Transverse colon (tissue), 4 donors: ENCODE results near the gene GABARAPL2. TPM values are rescaled to one million over a fixed set of nuclear protein-coding genes. Genes with fewer than 3 reads are reported as not detected.
A peak's percentile ranks its signal among the peaks of the same experiment; 100 is the strongest.

Experiments used
- DNase-seq: peaks from one replicate; pipeline ENCODE4 v3.0.0-alpha.2; 2019
- H3K27ac ChIP-seq, 4 donors: fragments of 200-600 bp; sonication (generic); 2 replicates each; pipeline ENCODE4 v1.5.1; 2016 to 2018; ENCODE audit warnings: inconsistent platforms in 4 of 4
- H3K27me3 ChIP-seq: fragments of 200-600 bp; sonication (generic); 2 replicates; pipeline ENCODE4 v1.5.1; 2017; ENCODE audit warnings: inconsistent platforms
- H3K36me3 ChIP-seq, 4 donors: fragments of 200-600 bp; sonication (generic); 2 replicates each; pipeline ENCODE4 v1.5.1; 2017 to 2019; ENCODE audit warnings: inconsistent platforms in 4 of 4
- H3K4me1 ChIP-seq, 4 donors: fragments of 200-600 bp; sonication (generic); 2 replicates each; pipeline ENCODE4 v1.5.1; 2017 to 2020; ENCODE audit warnings: inconsistent platforms in 4 of 4
- H3K4me3 ChIP-seq, 4 donors: fragments of 200-600 bp; sonication (generic); 1 replicate in 1 of 4; 2 replicates in 3 of 4; pipeline versions ENCODE4 v1.5.1 to v1.6.1; 2017 to 2019; ENCODE audit warnings: inconsistent platforms in 4 of 4
- H3K9me3 ChIP-seq, 2 donors: fragments of 200-600 bp; sonication (generic); 2 replicates each; pipeline ENCODE4 v1.5.1; 2017 to 2019; ENCODE audit warnings: inconsistent platforms in 2 of 2
- EP300 ChIP-seq: sonication (generic); formaldehyde crosslinking; IDR thresholded peaks from one replicate; pipeline ENCODE4 v1.6.1; 2017; ENCODE audit warnings: antibody characterized with exemption, low read depth
- POLR2A ChIP-seq: fragments of 450-650 bp; IDR thresholded peaks from one replicate; pipeline ENCODE4 v1.6.1; 2016; ENCODE audit warnings: antibody characterized with exemption, mild to moderate bottlenecking, moderate library complexity
- POLR2AphosphoS5 ChIP-seq, 3 donors: sonication (generic); formaldehyde crosslinking; IDR thresholded peaks; one replicate each; pipeline ENCODE4 v1.6.1; 2016; ENCODE audit warnings: antibody characterized with exemption in 3 of 3
- WGBS, 2 donors: methylation state at CpG; one replicate each; pipeline ENCODE4 v1.1.5; 2018; ENCODE audit warnings: low coverage in 1 of 2; 5-methylcytosine and 5-hydroxymethylcytosine counted together
- in situ Hi-C, 4 donors: fragments of 200-750 bp; cut with MboI; loops; one replicate each; pipeline versions ENCODE4 v1.15.0 to v1.15.1; 2017; ENCODE audit warnings: low sequenced_read_pairs in 3 of 4, low pct_ligation_motif_present in 1 of 4, low pct_unique_long_range_greater_than_20kb in 1 of 4
- intact Hi-C: fragments of 100-400 bp; cut with DNase I; formaldehyde crosslinking; loops from one replicate; pipeline ENCODE4 v1.15.1; 2023; ENCODE audit warnings: low total_unique reads
- total RNA-seq, 4 donors: library from RNA; depleted of rRNA; stranded (reverse); fragments of >200 nt; gene quantifications; one replicate each; pipeline ENCODE4 v1.1.0, GENCODE V29; 2016
- TF ChIP-seq, protein P1 (sequence below), 5 experiments: fragments of 200-600 bp in 3 of 5; fragments of 450-650 bp in 2 of 5; sonication (generic) in 3 of 5; IDR thresholded peaks; 1 replicate in 2 of 5; 2 replicates in 3 of 5; pipeline ENCODE4 v1.5.1; 2016 to 2017; ENCODE audit warnings: antibody characterized with exemption in 5 of 5, inconsistent platforms in 3 of 5, mild to moderate bottlenecking in 2 of 5, moderate library complexity in 1 of 5

GABARAPL2 gene, protein sequence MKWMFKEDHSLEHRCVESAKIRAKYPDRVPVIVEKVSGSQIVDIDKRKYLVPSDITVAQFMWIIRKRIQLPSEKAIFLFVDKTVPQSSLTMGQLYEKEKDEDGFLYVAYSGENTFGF
- 100 to 1,000 TPM in 1 of 4 donors, 10 to 100 TPM in 3; 40.0 to 128 (median 81.3) TPM for total RNA-seq

DNA sequence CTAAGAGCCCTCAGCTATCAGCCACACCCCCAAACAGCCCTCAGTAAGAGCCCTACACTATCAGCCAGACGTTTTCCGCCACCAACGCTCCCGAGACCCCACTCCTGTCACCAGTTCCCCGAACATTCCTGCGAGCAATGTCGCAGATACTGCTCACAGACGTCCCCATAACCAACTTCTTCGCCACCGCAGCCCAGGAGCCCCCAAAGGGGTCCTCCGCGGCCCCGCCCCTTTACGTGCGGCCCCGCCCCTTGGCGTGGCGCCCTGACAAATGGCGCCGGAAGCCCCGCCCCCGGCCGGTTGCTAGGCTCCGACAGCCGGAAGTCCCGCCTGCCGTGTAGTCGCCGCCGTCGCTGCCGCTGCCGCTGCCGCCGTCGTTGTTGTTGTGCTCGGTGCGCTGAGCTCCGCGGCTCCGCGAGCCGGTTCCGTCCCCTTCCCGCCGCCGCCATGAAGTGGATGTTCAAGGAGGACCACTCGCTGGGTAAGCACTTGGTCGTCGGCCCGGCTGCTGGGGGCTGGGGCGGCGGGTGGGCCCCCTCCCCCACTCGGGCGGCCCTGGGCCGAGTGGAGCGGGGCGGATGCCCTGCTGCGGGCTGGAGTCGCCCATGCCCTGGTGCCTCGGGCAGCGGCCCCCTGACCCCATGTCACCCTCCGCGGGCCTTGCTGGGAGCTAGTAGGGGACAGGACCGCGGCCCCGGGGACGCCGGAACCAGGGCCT lies at the start of gene GABARAPL2:
Gene GABARAPL2 (plus strand): TSS at position 340 of the 718 bp plus-strand sequence. CDS start 108 bp downstream, at position 448.
- TF ChIP-seq, protein P1, sequence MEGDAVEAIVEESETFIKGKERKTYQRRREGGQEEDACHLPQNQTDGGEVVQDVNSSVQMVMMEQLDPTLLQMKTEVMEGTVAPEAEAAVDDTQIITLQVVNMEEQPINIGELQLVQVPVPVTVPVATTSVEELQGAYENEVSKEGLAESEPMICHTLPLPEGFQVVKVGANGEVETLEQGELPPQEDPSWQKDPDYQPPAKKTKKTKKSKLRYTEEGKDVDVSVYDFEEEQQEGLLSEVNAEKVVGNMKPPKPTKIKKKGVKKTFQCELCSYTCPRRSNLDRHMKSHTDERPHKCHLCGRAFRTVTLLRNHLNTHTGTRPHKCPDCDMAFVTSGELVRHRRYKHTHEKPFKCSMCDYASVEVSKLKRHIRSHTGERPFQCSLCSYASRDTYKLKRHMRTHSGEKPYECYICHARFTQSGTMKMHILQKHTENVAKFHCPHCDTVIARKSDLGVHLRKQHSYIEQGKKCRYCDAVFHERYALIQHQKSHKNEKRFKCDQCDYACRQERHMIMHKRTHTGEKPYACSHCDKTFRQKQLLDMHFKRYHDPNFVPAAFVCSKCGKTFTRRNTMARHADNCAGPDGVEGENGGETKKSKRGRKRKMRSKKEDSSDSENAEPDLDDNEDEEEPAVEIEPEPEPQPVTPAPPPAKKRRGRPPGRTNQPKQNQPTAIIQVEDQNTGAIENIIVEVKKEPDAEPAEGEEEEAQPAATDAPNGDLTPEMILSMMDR (IDR thresholded peaks at IDR 0.05): no peak
- TF ChIP-seq EP300 (no peak), POLR2AphosphoS5 (IDR thresholded peaks at IDR 0.05) (peak; percentile 93 to 96 (median 95)), POLR2A (peak; percentile 85)
- no peaks in the 10 kb centered on the region for H3K27me3 ChIP-seq
- in situ Hi-C loops: no loop called here
- no peaks in the 10 kb centered on the region for H3K9me3 ChIP-seq
- DNase-seq: peak; percentile 90
- H3K36me3 ChIP-seq: peaks cover 0 to 27% (median 11%) of the 10 kb centered on the region in 4 donors
- intact Hi-C loops: loop anchor here (2.0 kb wide), 1 partner anchor 57 kb away; the partner anchor contains the start of gene ADAT1
- peak within 1 kb of the TSS; percentile 81 to 92 (median 84) for H3K4me3 ChIP-seq
- H3K27ac ChIP-seq: peak within 1 kb of the TSS; percentile 78 to 87 (median 85)
- peaks cover 12 to 52% (median 23%) of the 10 kb centered on the region in 4 donors for H3K4me1 ChIP-seq
- 0% methylated on average over 25 of the region's 69 CpGs; no CpG with 5 or more reads in 1 of the 2 donors for WGBS, 2 donors

DNA sequence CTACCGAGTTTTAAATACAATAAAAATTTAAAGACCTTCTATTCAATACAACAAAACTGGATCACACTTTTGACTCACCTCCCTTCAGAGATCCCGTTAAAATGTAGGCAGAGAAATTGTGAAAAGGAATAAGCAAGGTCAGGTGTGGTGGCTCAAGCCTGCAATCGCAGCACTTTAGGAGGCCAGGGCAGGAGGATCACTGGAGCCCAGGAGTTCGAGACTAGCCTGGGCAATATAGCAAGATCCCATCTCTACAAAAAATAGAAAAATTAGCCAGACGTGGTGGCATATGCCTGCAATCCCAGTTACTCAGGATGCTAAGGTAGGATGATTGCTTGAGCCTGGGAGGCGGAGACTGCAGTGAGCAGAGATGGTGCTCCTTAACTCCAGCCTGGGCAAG lies 47.0 kb upstream of the GABARAPL2 start:
- no peaks in the 10 kb centered on the region for H3K9me3 ChIP-seq
- no peak for TF ChIP-seq POLR2A
- no peak for TF ChIP-seq EP300
- no peak for TF ChIP-seq POLR2AphosphoS5 (IDR thresholded peaks at IDR 0.05)
- TF ChIP-seq, protein P1 (IDR thresholded peaks at IDR 0.05): no peak
- no peaks in the 10 kb centered on the region for H3K36me3 ChIP-seq
- WGBS, 2 donors: 87 to 92% methylated on average over 5 to 6 of the region's 6 CpGs
- H3K4me1 ChIP-seq: peaks cover 0 to 8% (median 6%) of the 10 kb centered on the region in 4 donors
- DNase-seq: no peak
- no peak overlapping the region for H3K27ac ChIP-seq
- H3K4me3 ChIP-seq: no peak overlapping the region
- no peaks in the 10 kb centered on the region for H3K27me3 ChIP-seq
- intact Hi-C loops: loop anchor here (5.0 kb wide), 1 partner anchor 47 kb away; no protein-coding TSS in a partner anchor
- in situ Hi-C loops: no loop called here

DNA sequence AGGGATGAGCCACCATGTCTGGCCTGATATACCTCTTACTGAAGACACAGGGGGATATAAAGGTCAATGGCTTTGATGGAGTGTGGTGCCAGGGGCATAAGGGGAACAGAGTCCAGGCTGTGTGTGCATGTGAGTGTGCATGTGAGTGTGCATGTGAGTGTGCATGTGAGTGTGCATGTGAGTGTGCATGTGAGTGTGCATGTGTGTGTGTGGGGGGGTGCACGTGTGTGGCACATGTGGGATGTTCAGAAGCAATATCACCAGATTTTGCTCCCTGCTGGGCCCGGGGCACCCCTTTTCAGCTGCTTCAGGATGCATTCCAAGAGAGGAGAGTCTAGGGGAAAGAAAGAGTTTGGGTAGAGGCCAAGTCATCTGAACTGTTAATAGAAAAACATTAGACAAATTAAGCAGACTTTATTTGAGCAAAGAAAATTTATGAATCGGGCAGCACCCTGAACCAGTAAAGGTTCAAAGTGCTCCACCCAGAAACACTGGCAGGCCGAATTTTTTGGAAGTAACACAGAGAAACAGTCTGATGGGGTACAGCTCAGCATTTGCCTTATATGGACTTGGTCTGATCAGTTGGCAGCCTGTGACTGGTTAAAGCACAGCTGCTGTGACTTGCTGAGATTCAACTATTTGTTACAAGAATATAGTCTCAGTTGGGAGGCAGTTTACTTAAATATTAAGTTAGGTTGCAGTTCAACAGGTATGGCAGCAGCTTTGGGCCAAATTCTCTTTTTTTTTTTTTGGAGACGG lies 40.0 kb upstream of the GABARAPL2 start:
- in situ Hi-C loops: no loop called here
- intact Hi-C loops: no loop called here

More for the DNA sequence above, 40.0 kb upstream of the GABARAPL2 start:
- DNase-seq: no peak
- Histone ChIP-seq H3K4me3 (no peak overlapping the region), H3K9me3 (no peaks in the 10 kb centered on the region), H3K27ac (no peak overlapping the region), H3K4me1 (peaks cover 3 to 14% (median 8%) of the 10 kb centered on the region in 4 donors), H3K27me3 (no peaks in the 10 kb centered on the region), H3K36me3 (no peaks in the 10 kb centered on the region)
- WGBS, 2 donors: 83 to 93% methylated on average over 3 to 5 of the region's 5 CpGs
- no peak for TF ChIP-seq EP300
- TF ChIP-seq POLR2AphosphoS5 (IDR thresholded peaks at IDR 0.05): no peak
- TF ChIP-seq, protein P1 (IDR thresholded peaks at IDR 0.05): no peak
- TF ChIP-seq POLR2A: no peak
